A549 treated with GW870086 at 1 μM for 4 hours (cell line): ENCODE results near the gene FYN. TPM values are rescaled to one million over a fixed set of nuclear protein-coding genes. Genes with fewer than 3 reads are reported as not detected.

ENCODE experiments used
- total RNA-seq: library from RNA; stranded (reverse); fragments of 200-300 nt; extraction: Qiagen RNA extraction; gene quantifications from 5 replicates; pipeline ENCODE4 v1.2.3, GENCODE V29; 2022; ENCODE audit warnings: low read depth

FYN gene
- total RNA-seq = 3.6 to 6.1 TPM (median 4.5 TPM) in 5 replicates

DNA sequence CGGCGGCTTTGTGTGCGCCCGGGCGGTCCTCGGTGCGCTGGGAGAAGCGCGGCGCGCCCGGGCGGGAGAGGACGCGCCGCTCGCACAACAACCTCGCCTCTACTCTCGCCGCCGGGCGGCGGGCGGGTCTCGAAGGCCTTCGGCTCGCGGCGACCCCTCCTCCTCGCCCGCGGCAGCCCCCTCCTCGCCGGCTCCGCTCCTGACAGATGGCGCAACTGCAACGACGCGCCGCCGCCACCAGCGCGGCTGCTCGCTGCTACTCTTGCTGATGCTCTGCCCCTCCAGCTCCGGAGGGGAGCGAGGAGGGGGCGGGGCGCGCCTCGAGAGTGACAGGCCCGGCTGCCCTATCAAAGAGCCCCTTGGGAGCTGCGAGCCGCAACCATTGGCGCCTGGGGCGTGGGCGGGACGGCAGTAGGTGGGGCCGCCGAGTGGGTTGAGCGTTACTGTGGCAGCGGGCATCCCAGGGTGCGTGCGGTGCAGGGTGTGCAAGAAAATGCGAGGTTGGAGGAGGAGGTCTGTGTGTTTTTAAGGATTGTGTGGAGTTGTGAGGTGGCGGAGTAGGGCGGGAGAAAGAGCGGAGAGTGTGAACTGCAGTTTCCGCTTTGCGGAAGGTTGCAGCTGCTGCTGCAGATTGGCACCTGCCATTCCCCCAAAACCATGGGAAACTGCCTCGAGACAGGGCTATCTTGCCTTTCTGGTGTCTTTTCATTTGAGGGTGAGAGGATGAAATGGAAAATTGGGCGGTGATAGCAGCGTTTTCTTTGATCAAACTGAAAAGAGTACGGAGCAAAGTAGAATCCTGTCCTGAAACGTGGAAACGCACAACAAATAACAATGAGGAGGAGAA lies at the start of gene FYN:
Gene FYN, minus strand, starts transcription at position 275 of the 847 bp plus-strand sequence. CDS start 153,401 bp downstream, outside the sequence.

Other genes starting within 250 kb of the FYN start
- not detected in 5 replicates for gene CCN6, start 180.7 kb upstream of the FYN start, total RNA-seq
- 6.2 to 7.1 TPM (median 6.5 TPM) in 5 replicates for gene TUBE1, start 214.0 kb upstream of the FYN start, total RNA-seq
- gene FAM229B, start 214.1 kb upstream of the FYN start, total RNA-seq = 7.3 to 12.3 TPM (median 9.5 TPM) in 5 replicates